Lung (tissue), 12 donors: Measurements from ENCODE around the gene BABAM2. TPM values are rescaled to one million over a fixed set of nuclear protein-coding genes. Genes with fewer than 3 reads are reported as not detected.
"Not testable (repeated sequence)": the region's sequence is repeated elsewhere in the genome, so short reads cannot be mapped to it uniquely, and the experiment has no call there.

Source experiments
- ATAC-seq: fragments of 200-7000 bp; cut with Tn5 transposase; one replicate; pipeline ENCODE4 v1.9.1; 2020; ENCODE audit warnings: moderate number of reproducible peaks; ENCODE audit not compliant: insufficient read depth, low FRiP score
- DNase-seq, 3 donors: peaks; one replicate each; pipeline ENCODE4 v3.0.0-alpha.2; 2013 to 2017
- H3K27ac ChIP-seq, 2 donors: one replicate each; pipeline ENCODE4 v1.5.1; 2013; ENCODE audit warnings: mild to moderate bottlenecking in 2 of 2, moderate library complexity in 2 of 2, control low read depth in 1 of 2, inconsistent platforms in 1 of 2, low read depth in 1 of 2, low read length in 1 of 2
- H3K27me3 ChIP-seq, 3 donors: one replicate each; pipeline ENCODE4 v1.5.1; 2013; ENCODE audit warnings: low read length in 2 of 3; ENCODE audit not compliant: control insufficient read depth in 3 of 3, insufficient read depth in 3 of 3
- H3K36me3 ChIP-seq, 4 donors: one replicate each; pipeline ENCODE4 v1.5.1; 2013; ENCODE audit warnings: low read length in 4 of 4, mild to moderate bottlenecking in 1 of 4, moderate library complexity in 1 of 4; ENCODE audit not compliant: control insufficient read depth in 4 of 4, insufficient read depth in 4 of 4
- H3K4me1 ChIP-seq, 5 donors: one replicate each; pipeline ENCODE4 v1.5.1; 2013; ENCODE audit warnings: low read length in 5 of 5, mild to moderate bottlenecking in 2 of 5, moderate library complexity in 1 of 5; ENCODE audit not compliant: control insufficient read depth in 5 of 5, insufficient read depth in 5 of 5
- H3K4me3 ChIP-seq: one replicate; pipeline ENCODE4 v1.5.1; 2013; ENCODE audit warnings: mild to moderate bottlenecking, control low read depth, moderate library complexity
- H3K9ac ChIP-seq, 2 donors: one replicate each; pipeline ENCODE4 v1.5.1; 2013; ENCODE audit warnings: low read length in 2 of 2, control low read depth in 1 of 2; ENCODE audit not compliant: insufficient read depth in 1 of 2
- H3K9me3 ChIP-seq, 4 donors: one replicate each; pipeline ENCODE4 v1.5.1; 2013; ENCODE audit warnings: low read length in 3 of 4, mild to moderate bottlenecking in 1 of 4, moderate library complexity in 1 of 4; ENCODE audit not compliant: control insufficient read depth in 4 of 4, insufficient read depth in 3 of 4
- WGBS, 2 donors: extraction: QIAGEN DNeasy Blood & Tissue Kit; methylation state at CpG; one replicate each; pipeline ENCODE4 v1.1.7; 2013; 5-methylcytosine and 5-hydroxymethylcytosine counted together
- polyA plus RNA-seq, 2 donors: library from polyadenylated mRNA; stranded (reverse); fragments of 200-250 nt; gene quantifications; one replicate each; pipeline ENCODE4 v1.2.1, GENCODE V29; 2013
- total RNA-seq, 2 donors: library from RNA; depleted of rRNA in 1 of 2; stranded (reverse); fragments of >200 nt in 1 of 2; gene quantifications; one replicate each; pipeline ENCODE4 v1.2.1, GENCODE V29; 2014 to 2021
- TF ChIP-seq, protein P1 (sequence below): IDR thresholded peaks from 2 replicates; pipeline ENCODE4 v1.5.1; 2012; ENCODE audit warnings: mild to moderate bottlenecking; ENCODE audit errors: control extremely low read depth, extremely low read depth
- donor health status: control.
- donor health status: control.
- donor health status: Bipolar disorder and iron deficiency.
- donor health status: healthy.
- donor health status: DM: yes; HTN: yes; CAD: no.

The BABAM2 gene
- total and polyA plus RNA-seq, 4 donors, result 19.0 to 43.3 (median 33.7) TPM

DNA sequence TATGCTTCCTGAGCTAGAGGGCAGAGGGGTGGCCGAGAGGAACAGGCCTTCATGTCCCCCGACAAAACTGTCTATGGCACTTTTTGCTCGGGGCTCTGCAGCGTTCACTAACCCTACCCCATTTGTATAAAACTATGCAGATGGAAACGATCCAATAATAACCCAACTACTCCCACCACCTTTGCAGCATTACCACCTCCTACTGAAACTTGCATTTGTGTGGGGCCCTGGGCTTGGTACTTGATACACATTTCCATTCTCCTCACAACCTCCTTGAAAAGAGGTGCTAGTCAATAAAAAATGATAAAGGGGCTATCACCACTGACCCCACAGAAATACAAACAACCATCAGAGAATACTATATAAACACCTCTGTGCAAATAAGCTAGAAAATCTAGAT, 438.7 kb downstream of the BABAM2 start:
- H3K9me3 ChIP-seq, result peaks cover 0 to 2% (median 0%) of the 10 kb centered on the region in 4 donors
- H3K4me1 ChIP-seq, result peaks cover 0 to 44% (median 11%) of the 10 kb centered on the region in 5 donors
- H3K9ac ChIP-seq, result no peak overlapping the region
- WGBS, 2 donors, result 96 to 97% methylated on average over 5 of the region's 5 CpGs
- H3K27me3 ChIP-seq, result no peaks in the 10 kb centered on the region
- ATAC-seq (no peak), DNase-seq (no peak)
- H3K36me3 ChIP-seq, result no peaks in the 10 kb centered on the region
- TF ChIP-seq, protein P1, sequence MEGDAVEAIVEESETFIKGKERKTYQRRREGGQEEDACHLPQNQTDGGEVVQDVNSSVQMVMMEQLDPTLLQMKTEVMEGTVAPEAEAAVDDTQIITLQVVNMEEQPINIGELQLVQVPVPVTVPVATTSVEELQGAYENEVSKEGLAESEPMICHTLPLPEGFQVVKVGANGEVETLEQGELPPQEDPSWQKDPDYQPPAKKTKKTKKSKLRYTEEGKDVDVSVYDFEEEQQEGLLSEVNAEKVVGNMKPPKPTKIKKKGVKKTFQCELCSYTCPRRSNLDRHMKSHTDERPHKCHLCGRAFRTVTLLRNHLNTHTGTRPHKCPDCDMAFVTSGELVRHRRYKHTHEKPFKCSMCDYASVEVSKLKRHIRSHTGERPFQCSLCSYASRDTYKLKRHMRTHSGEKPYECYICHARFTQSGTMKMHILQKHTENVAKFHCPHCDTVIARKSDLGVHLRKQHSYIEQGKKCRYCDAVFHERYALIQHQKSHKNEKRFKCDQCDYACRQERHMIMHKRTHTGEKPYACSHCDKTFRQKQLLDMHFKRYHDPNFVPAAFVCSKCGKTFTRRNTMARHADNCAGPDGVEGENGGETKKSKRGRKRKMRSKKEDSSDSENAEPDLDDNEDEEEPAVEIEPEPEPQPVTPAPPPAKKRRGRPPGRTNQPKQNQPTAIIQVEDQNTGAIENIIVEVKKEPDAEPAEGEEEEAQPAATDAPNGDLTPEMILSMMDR, result no peak
- no peak overlapping the region for H3K4me3 ChIP-seq
- H3K27ac ChIP-seq, result no peak overlapping the region

DNA sequence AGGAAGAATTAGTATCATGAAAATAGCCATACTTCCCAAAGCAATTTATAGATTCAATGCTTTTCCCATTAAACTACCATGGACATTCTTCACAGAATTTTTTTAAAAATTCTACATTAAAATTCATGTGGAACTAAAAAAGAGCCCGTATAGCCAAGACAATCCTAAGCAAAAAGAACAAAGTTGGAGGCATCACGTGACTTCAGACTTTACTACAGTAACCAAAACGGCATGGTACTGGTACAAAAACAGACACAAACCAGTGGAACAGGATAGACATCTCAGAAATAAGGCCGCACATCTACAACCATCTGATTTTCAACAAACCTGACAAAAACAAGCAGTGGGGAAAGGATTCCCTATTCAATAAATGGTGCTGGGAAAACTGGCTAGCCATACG, 440.2 kb downstream of the BABAM2 start:
- not testable (repeated sequence) for H3K9ac ChIP-seq, H3K9me3 ChIP-seq, H3K27me3 ChIP-seq, ATAC-seq, H3K36me3 ChIP-seq, DNase-seq, H3K4me3 ChIP-seq, H3K27ac ChIP-seq
- 73 to 78% methylated on average over 5 of the region's 5 CpGs for WGBS, 2 donors
- H3K4me1 ChIP-seq, result peaks cover 0 to 49% (median 9%) of the 10 kb centered on the region in 5 donors

DNA sequence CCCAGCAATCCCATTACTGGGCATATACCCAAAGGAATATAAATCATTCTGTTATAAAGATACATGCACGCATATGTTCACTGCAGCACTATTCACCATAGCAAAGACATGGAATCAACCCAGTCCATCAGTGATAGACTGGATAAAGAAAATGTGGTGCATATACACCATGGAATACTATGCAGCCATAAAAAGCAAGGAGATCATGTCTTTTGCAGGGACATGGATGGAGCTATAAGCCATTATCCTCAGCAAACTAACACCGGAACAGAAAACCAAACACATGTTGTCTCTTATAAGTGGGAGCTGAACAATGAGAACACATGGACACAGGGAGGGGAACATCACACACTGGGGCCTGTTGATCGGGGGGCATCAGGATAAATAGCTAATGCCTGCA, 441.3 kb downstream of the BABAM2 start:
- peaks cover 0 to 39% (median 4%) of the 10 kb centered on the region in 5 donors for H3K4me1 ChIP-seq
- not testable (repeated sequence) for H3K4me3 ChIP-seq, H3K27me3 ChIP-seq, H3K9ac ChIP-seq, H3K36me3 ChIP-seq, H3K9me3 ChIP-seq, H3K27ac ChIP-seq, ATAC-seq, DNase-seq
- 97 to 98% methylated on average over 3 of the region's 3 CpGs for WGBS, 2 donors

DNA sequence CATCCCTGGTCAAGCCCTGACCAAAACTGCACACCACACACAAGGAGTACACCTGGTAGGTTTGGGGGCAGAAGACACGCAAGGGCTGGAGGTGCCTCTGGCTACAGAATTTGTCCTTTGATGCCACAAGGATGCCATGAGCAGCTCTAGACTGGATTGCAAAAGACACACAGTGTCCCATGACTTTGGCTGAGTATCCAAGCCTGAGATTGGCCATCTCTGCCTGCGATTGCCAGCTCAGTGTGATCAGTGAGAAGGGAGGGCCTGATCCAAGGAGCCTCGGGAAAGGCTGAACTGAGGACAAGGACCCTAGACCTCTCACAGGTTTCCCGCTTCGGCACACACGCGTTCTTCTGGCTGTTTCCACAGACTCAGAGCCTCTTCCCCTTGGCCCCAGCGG, 442.2 kb downstream of the BABAM2 start:
- no peaks in the 10 kb centered on the region for H3K27me3 ChIP-seq
- H3K9ac ChIP-seq, result no peak overlapping the region
- H3K4me3 ChIP-seq, result no peak overlapping the region
- no peak overlapping the region for H3K27ac ChIP-seq
- 97 to 99% methylated on average over 8 of the region's 8 CpGs for WGBS, 2 donors
- peaks cover 0 to 32% (median 4%) of the 10 kb centered on the region in 5 donors for H3K4me1 ChIP-seq
- ATAC-seq (no peak), DNase-seq (no peak)
- TF ChIP-seq, protein P1, result no peak
- no peaks in the 10 kb centered on the region for H3K36me3 ChIP-seq
- peaks cover 0 to 2% (median 0%) of the 10 kb centered on the region in 4 donors for H3K9me3 ChIP-seq
